ENCODE data around the gene TIMP2. TPM values are rescaled to one million over a fixed set of nuclear protein-coding genes. Genes with fewer than 3 reads are reported as not detected.

The TIMP2 gene
- total RNA-seq, 1 experiment from 2014 or later, result 29.0 TPM

- TF ChIP-seq CTCF (conservative IDR thresholded peaks at IDR 0.05), result no peak
- H2AK5ac ChIP-seq (ENCODE audit: insufficient read length, low read length), result no peak overlapping the region
- H3K79me2 ChIP-seq (ENCODE audit: insufficient read depth, low read length), result peaks cover 6% of the 10 kb centered on the region; the same call in 1 of the 2 replicates
- Mint-ChIP-seq H3K4me3 (no peak overlapping the region), H3K9me3 (no peaks in the 10 kb centered on the region), H3K4me1 (no peaks in the 10 kb centered on the region), H3K27ac (no peak overlapping the region), H3K36me3 (ENCODE audit: insufficient read depth in 1 of 3, low read depth in 3 of 3) (peaks cover 59 to 93% (median 92%) of the 10 kb centered on the region in 3 experiments), H3K27me3 (ENCODE audit: low read depth) (no peaks in the 10 kb centered on the region)
- no peak overlapping the region for H2BK12ac ChIP-seq (ENCODE audit: insufficient read length, low read depth, low read length)
- no peaks in the 10 kb centered on the region for H3K27me3 ChIP-seq (ENCODE audit: insufficient read depth, low read length)
- no peak overlapping the region for H4K8ac ChIP-seq (replicated peaks; ENCODE audit: insufficient read length, low read depth, low read length)
- no peaks in the 10 kb centered on the region for H3K9me3 ChIP-seq (ENCODE audit: control insufficient read depth, low read depth, low read length)
- no peak overlapping the region for H4K5ac ChIP-seq (ENCODE audit: insufficient read length, low read depth, low read length)
- H4K20me1 ChIP-seq (ENCODE audit: control insufficient read depth, insufficient read depth, insufficient read length), result no peaks in the 10 kb centered on the region
- no peak overlapping the region for H2BK15ac ChIP-seq (ENCODE audit: low read depth, low read length)
- H4K91ac ChIP-seq (ENCODE audit: insufficient read length, low read depth, low read length), result no peak overlapping the region
- no peaks in the 10 kb centered on the region for H3K4me1 ChIP-seq (ENCODE audit: insufficient read depth, low read length)
- no peak overlapping the region for H3K27ac ChIP-seq (ENCODE audit: insufficient read length, low read depth, low read length)
- no peak overlapping the region for H3K9ac ChIP-seq (ENCODE audit: extremely low read depth, insufficient read length, low read length)
- H3K23ac ChIP-seq (ENCODE audit: insufficient read length, low read depth, low read length), result no peak overlapping the region
- peaks cover 2% of the 10 kb centered on the region for H3K79me1 ChIP-seq (ENCODE audit: insufficient read depth, low read depth, low read length, poor library complexity, severe bottlenecking)
- H3K56ac ChIP-seq (ENCODE audit: insufficient read length, low read depth, low read length), result no peak overlapping the region
- no peak overlapping the region for H3K18ac ChIP-seq (ENCODE audit: insufficient read length, low read depth, low read length)
- H2BK20ac ChIP-seq (ENCODE audit: low read depth, low read length, poor library complexity, severe bottlenecking), result no peak overlapping the region
- H3K4me2 ChIP-seq (ENCODE audit: insufficient read depth, insufficient read length, low read length), result no peak overlapping the region
- H2BK5ac ChIP-seq (ENCODE audit: insufficient read length, low read length), result no peak overlapping the region
- DNase-seq, result no peak
- no peaks in the 10 kb centered on the region for H3K23me2 ChIP-seq (ENCODE audit: insufficient read length, low read depth, low read length, poor library complexity, severe bottlenecking)
- no peak overlapping the region for H2AFZ ChIP-seq (ENCODE audit: low read length)
- WGBS (ENCODE audit: extremely low coverage, insufficient read length, low lambda C conversion rate), result no CpG with 5 or more reads among the region's 6 CpGs
- no peak overlapping the region for H3K4ac ChIP-seq (ENCODE audit: low read depth, low read length)
- no peak overlapping the region for H3T11ph ChIP-seq (ENCODE audit: low read length)
- H3K14ac ChIP-seq (ENCODE audit: insufficient read depth, low read length), result no peak overlapping the region
- no peak overlapping the region for H2BK120ac ChIP-seq (ENCODE audit: low read depth, low read length, poor library complexity, severe bottlenecking)
Measured at GRCh38 chr17:78829477-78829876, 95.7 kb downstream of the TIMP2 start.

Data from H9 (cell line).